Measurements from ENCODE around the gene AP1S3.
"Not testable (repeated sequence)": the region's sequence is repeated elsewhere in the genome, so short reads cannot be mapped to it uniquely, and the experiment has no call there.

The AP1S3 gene

DNA sequence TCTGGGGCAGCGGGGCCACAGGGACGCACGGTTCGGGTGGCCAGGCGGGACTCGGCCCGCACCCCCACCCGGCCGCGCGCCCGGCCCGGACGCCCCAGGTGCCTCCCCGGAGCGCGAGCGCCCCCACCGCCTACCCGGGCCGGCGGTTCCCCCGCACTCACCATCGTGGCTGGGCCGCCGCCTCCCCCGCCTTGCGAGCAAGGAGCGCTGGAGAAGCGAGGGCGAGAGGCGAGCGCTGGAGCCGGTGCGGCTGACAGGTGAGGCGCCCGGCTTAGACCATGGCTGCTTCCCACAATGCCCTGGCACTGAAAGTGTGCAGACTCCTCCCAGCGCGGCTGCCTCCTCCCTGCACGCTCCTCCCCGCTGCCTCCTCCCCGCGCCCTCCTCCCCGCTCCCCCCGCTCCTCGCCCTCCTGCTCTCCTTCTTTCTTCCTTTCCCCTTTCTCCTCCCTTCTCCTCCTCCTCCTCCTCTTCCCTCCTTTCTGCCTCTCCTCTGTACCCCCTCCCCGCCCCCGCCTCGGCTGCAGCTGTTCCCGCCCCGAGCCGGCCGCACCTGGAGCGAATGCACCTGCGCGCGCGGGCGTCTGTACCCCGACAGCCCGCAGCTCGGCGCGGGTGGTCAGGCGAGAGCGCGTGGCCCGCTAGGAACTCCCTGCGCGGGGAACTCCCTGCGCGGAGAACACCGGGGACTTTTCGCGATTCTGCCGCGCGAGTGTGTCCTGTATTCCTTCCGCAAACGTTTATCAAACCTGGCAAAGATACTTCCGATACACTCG is at the start of gene AP1S3:
TSS of gene AP1S3 (minus strand) at position 296 of the 775 bp plus-strand sequence. CDS start at position 164, 132 bp downstream.
- no peak for FAIRE-seq

GRCh38 chr2:223887127-223887526 is 49.7 kb upstream of the AP1S3 start:
- no peak for FAIRE-seq

DNA sequence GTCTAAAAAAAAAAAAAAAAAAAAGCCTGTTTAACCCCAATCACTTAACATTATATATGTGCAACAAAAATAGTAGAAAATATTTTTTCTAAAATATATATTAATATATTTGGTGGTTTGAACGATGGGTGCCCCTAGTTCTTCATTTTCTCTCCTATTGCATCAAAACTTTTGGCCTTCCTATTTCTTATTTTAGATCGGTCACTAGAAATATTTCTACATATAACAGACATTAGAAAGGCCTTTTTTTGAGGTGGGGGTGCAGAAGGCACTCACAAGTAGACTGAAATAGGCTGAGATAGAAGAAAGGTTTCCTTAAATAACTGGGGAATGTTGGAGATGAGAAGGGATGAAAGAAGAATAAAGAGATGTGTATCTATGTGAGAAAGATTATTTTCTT is 49.3 kb upstream of the AP1S3 start:
- FAIRE-seq: no peak

- no peak for FAIRE-seq
Measured at GRCh38 chr2:223884399-223884798, 47.0 kb upstream of the AP1S3 start.

GRCh38 chr2:223882715-223883114 is 45.3 kb upstream of the AP1S3 start:
- no peak for FAIRE-seq

- FAIRE-seq: no peak
Measured at GRCh38 chr2:223880796-223881195, 43.4 kb upstream of the AP1S3 start.

DNA sequence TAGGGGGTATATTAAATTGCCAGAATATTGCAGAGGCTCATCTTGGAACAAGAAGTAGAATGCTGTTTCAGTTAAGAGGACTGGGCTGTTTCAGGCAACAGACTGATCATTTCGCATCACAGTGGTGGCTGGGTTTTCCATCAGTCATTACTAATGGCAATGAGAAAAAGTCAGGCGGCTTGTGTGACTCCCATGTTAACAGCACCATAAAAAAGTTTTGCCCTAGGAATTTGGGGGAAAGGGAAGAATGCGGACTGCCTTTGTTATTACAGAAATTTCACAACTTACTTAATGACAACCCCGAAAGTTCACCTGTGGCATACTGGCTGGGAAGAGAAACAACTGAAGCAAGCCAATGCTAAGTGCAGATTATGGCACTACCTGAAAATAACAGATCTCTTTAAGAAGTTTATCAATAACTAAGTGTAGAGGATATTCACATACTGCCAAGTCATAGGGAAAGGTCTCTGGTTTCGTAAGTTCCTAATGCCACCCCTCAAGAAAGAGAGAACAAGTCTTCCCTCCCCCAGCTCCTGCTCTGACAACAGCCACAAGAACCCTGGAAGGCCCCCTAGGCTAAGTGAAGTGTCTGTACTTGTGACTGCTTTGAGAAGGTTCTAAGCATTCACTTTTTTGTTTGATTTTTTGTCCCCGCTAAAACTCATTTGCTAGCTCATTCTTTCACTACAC is 40.5 kb upstream of the AP1S3 start:
- no peak for FAIRE-seq

DNA sequence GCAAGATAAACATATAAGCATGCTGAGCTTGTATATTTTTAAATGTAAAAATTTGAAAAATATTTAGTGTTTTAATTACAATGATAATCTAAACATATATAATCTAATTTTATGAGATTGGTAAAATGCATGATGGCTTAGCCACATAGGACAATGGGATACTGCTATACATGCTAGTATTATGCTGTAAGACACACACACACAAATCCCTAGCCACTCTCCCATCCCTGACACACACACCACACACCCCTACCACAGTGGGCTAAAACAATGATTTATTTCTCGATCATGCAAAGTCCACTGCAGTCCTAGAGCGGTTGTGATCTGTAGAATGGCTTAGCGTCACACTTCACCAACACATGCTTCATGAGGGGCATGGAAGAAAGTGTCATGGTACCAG is 36.3 kb upstream of the AP1S3 start:
- FAIRE-seq: no peak

- FAIRE-seq: not testable (repeated sequence)
Measured at GRCh38 chr2:223872772-223873171, 35.4 kb upstream of the AP1S3 start.

GRCh38 chr2:223871661-223872060 is 34.3 kb upstream of the AP1S3 start:
- FAIRE-seq: not testable (repeated sequence)

GRCh38 chr2:223870840-223871611 is 33.6 kb upstream of the AP1S3 start:
- no peak for FAIRE-seq

GRCh38 chr2:223868005-223868404 is 30.6 kb upstream of the AP1S3 start:
- no peak for FAIRE-seq

GRCh38 chr2:223865907-223866508 is 28.6 kb upstream of the AP1S3 start:
- no peak for FAIRE-seq

GRCh38 chr2:223865124-223865523 is 27.7 kb upstream of the AP1S3 start:
- no peak for FAIRE-seq

- no peak for FAIRE-seq
Measured at GRCh38 chr2:223863491-223863890, 26.1 kb upstream of the AP1S3 start.

DNA sequence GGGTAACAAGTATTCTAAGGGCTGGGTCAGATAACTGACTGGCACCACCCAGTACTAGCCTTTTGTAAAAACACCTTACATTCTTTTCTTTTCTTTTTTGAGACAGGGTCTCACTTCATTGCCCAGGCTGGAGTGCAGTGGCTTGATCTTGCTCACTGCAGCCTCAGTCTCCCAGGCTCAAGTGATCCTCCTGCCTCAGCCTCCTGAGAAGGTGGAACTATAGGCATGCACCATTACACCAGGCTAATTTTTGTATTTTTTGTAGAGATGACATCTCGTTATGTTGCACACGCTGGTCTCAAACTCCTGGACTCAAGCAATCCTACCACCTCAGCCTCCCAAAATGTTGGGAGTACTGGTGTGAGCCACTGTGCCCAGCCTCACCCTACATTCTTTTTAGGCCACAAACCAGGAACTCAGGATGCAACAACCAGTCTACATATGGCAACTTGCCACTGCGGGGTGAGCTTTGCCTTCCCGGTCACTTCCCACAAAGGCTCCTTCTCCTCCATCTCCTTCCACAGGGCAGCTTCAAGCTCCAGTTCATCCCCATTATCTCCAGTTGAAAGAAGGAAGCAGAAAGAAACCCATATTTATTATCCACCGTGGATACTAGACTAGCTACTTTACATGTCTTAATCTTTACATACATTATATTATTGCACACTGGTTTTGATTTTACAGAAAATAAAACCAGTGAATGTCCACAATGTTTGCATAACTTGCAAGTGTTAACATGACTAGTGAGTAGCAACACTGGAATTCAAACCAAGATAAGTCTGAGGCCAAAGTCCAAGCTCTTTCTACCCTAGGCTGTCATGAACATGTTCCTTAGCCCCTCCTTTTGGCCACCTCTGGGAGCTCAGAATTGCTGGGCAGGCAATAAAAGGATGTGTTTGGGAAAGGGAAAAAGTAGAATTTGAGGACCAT is 23.7 kb upstream of the AP1S3 start:
- FAIRE-seq: no peak

GRCh38 chr2:223859070-223859469 is 21.7 kb upstream of the AP1S3 start:
- no peak for FAIRE-seq

DNA sequence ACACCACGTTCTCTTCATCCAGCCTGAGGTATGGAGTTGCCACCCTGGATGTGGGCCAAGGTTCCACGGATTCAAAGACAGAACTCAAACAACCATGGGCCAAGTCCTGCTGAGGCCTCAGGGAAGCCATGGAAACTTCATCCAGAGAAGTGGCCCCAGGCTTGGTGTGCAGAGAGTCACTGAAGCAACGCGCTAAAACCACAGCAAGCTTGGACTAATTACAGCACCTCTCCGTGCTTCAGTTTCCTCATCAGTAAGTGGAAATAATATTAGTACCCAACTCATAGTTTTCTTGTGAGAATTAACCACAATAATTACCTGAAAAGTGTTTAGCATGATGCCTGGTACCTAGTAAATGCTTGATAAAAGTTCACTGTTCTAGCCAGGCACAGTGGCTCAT is 19.2 kb upstream of the AP1S3 start:
- no peak for FAIRE-seq

- FAIRE-seq: no peak
Measured at GRCh38 chr2:223856021-223856420, 18.6 kb upstream of the AP1S3 start.

GRCh38 chr2:223855426-223855825 is 18.0 kb upstream of the AP1S3 start:
- FAIRE-seq: no peak

DNA sequence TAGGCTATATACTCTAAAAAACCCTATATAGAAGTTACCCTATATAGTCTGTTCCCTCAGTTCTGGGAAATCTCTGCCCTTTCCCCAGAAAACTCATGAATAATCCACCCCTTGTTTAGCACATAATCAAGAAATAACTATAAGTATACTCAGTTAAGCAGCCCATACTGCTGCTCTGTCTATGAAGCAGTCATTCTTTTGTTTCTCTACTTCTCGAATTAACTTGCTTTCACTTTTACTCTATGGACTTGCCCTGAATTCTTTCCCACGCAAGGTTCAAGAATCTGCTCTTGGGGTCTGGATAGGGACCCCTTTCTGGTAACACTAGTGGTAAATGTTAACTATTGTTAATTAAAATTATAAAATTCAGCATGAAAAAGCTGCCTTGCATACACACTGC is 17.4 kb upstream of the AP1S3 start:
- no peak for FAIRE-seq

DNA sequence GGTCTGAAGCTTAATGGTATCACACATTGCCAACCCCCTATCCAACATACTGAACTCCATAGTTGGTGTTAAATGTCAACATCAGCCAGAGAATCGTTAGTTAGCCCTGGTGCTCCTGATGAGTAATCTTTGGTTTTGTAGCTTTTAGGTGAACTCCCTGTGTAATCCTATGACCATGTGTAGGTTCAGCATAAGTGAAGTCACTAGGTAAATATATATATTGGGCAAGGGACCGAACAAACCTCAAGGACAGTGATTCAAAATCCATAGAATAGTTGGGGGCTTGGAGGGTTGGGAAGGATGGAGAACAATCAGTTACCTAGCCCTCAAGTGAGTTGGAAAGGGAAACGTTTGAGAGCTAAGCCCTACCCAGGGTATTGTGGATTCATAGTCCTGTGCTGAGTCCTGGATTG is 16.0 kb upstream of the AP1S3 start:
- FAIRE-seq: no peak
